ENCODE measurements around the gene HBA2.
"Not testable (repeated sequence)": the region's sequence is repeated elsewhere in the genome, so short reads cannot be mapped to it uniquely, and the experiment has no call there.

The HBA2 gene

GRCh38 chr16:204046-204445 lies 31.4 kb downstream of the HBA2 start:
- DNase-seq, result not testable (repeated sequence)

DNA sequence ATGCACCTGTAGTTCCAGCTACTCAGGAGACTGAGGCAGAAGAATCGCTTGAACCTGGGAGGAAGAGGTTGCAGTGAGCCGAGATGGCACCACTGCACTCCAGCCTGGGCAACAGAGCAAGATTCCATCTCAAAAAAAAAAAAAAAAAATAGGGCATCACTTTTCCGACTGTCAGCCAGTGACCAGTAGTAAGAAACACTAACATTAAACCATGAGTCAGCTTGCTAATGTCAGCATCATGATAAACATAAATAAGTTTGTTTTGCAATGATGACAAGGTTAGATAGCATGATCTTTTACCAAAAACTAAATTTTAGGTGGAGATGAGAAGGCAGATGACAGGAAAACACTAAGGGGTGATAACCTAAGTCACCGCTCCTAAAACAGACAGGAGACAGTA lies 36.7 kb downstream of the HBA2 start:
- not testable (repeated sequence) for DNase-seq

DNA sequence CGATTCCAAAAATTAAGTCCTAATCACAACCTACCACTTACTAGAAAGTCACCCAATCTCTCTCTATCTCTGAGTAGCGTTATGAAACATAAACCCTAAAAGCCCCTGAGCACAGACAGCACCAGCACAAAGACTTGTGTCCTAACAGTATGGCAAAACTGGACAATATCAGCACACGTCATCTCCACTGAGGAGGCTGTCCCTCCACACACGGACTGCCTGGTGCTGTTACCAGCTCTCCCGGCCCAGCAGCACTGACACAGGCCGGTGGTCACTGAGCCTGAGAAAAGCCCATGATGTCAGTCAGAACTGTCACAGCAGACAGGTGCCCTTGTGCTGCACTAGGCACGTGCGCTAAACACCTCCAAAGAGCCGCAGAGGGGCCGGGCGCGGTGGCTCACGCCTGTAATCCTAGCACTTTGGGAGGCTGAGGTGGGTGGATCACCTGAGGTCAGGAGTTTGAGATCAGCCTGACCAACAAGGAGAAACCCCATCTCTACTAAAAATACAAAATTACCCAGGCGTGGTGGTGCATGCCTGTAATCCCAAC lies 39.0 kb downstream of the HBA2 start:
- DNase-seq, result not testable (repeated sequence)

- DNase-seq, result no peak
Measured at GRCh38 chr16:212999-213398, 40.3 kb downstream of the HBA2 start.

GRCh38 chr16:220021-220420 lies 47.3 kb downstream of the HBA2 start:
- no peak for DNase-seq

Data from NCI-H526 (cell line).